ENCODE results near the gene GPR150.

Gene GPR150

DNA sequence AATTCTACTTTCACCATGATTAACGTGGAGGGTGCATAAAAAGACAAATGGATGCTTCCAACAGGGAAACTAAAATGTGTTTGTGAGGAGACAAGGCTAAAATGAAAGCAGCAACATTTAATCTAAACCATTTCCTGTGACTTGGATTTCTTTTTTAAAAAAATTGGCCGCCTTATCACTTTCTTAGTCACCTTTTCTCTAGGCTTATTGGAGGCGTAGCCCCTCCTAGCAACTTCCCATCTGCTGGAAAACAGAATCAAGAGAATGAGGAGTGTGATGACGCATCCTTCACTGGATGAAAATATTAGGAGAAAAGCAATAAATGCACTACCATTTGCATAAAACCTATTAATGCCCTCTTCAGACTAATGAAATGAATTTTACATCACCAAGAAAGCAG is 791 bp upstream of the GPR150 start:
- Histone ChIP-seq H3F3A (ENCODE audit: control insufficient read depth, insufficient read depth) (no peaks in the 10 kb centered on the region), H3K27ac (ENCODE audit: low read depth, low read length) (no peak overlapping the region), H3K9me3 (ENCODE audit: control insufficient read depth, insufficient read depth, low read length) (no peaks in the 10 kb centered on the region), H4K20me1 (ENCODE audit: control insufficient read depth, insufficient read depth, low read depth, low read length) (no peaks in the 10 kb centered on the region), H3K36me3 (ENCODE audit: control insufficient read depth, low read length) (no peaks in the 10 kb centered on the region), H3K4me1 (ENCODE audit: control insufficient read depth, low read length) (peaks cover 25% of the 10 kb centered on the region), H3K27me3 (ENCODE audit: control insufficient read depth, low read length) (peaks cover 28% of the 10 kb centered on the region), H3K4me2 (ENCODE audit: low read length) (no peak overlapping the region), H3K4me3 (ENCODE audit: low read length) (no peak overlapping the region), H3K9me2 (replicated peaks; ENCODE audit: control insufficient read depth, low read length) (no peaks in the 10 kb centered on the region), H3K79me2 (ENCODE audit: control insufficient read depth, low read length) (no peaks in the 10 kb centered on the region)
- TF ChIP-seq EZH2phosphoT487 (IDR thresholded peaks at IDR 0.05; ENCODE audit: borderline replicate concordance, low read length), result no peak
- TF ChIP-seq, protein P1, sequence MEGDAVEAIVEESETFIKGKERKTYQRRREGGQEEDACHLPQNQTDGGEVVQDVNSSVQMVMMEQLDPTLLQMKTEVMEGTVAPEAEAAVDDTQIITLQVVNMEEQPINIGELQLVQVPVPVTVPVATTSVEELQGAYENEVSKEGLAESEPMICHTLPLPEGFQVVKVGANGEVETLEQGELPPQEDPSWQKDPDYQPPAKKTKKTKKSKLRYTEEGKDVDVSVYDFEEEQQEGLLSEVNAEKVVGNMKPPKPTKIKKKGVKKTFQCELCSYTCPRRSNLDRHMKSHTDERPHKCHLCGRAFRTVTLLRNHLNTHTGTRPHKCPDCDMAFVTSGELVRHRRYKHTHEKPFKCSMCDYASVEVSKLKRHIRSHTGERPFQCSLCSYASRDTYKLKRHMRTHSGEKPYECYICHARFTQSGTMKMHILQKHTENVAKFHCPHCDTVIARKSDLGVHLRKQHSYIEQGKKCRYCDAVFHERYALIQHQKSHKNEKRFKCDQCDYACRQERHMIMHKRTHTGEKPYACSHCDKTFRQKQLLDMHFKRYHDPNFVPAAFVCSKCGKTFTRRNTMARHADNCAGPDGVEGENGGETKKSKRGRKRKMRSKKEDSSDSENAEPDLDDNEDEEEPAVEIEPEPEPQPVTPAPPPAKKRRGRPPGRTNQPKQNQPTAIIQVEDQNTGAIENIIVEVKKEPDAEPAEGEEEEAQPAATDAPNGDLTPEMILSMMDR (IDR thresholded peaks at IDR 0.05; ENCODE audit: low read depth, low read length, poor library complexity, severe bottlenecking), result no peak

DNA sequence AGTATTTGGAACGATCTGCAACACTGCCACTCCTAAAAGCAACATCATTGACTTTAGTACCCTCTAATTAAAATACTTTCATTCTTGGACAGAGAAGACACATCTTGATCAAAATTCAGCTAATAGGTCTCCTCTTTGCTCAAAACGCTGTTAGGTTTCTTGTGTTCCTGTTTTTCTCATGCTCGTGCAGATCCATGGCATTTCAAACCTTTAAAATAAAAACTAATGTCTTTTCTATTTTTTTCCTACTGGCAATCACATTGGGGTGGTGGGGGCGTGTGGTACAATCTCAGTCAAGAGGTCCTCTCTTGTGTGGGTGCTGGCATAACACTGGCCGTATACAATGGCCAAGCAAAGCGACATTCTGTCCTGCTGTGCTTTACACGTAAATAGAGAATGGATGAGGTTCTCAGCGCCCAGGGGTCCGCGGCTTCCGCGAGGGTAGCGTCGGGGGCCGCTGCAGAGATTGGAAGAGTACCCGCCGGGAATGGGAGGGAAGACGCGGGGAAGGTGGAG is 315 bp upstream of the GPR150 start:
- H3F3A ChIP-seq (ENCODE audit: control insufficient read depth, insufficient read depth), result no peaks in the 10 kb centered on the region
- peaks cover 28% of the 10 kb centered on the region for H3K27me3 ChIP-seq (ENCODE audit: control insufficient read depth, low read length)
- no peak overlapping the region for H3K27ac ChIP-seq (ENCODE audit: low read depth, low read length)
- H3K4me3 ChIP-seq (ENCODE audit: low read length), result peak overlapping the region; percentile 53
- no peaks in the 10 kb centered on the region for H3K9me2 ChIP-seq (replicated peaks; ENCODE audit: control insufficient read depth, low read length)
- TF ChIP-seq EZH2phosphoT487 (IDR thresholded peaks at IDR 0.05; ENCODE audit: borderline replicate concordance, low read length), result 0 out of 2 replicates have a peak, but pooled peaks have one; percentile 5
- TF ChIP-seq, protein P1 (IDR thresholded peaks at IDR 0.05; ENCODE audit: low read depth, low read length, poor library complexity, severe bottlenecking), result no peak
- H3K79me2 ChIP-seq (ENCODE audit: control insufficient read depth, low read length), result no peaks in the 10 kb centered on the region
- H3K9me3 ChIP-seq (ENCODE audit: control insufficient read depth, insufficient read depth, low read length), result no peaks in the 10 kb centered on the region
- peaks cover 25% of the 10 kb centered on the region for H3K4me1 ChIP-seq (ENCODE audit: control insufficient read depth, low read length)
- peak overlapping the region; percentile 70 for H3K4me2 ChIP-seq (ENCODE audit: low read length)
- no peaks in the 10 kb centered on the region for H4K20me1 ChIP-seq (ENCODE audit: control insufficient read depth, insufficient read depth, low read depth, low read length)
- H3K36me3 ChIP-seq (ENCODE audit: control insufficient read depth, low read length), result no peaks in the 10 kb centered on the region

DNA sequence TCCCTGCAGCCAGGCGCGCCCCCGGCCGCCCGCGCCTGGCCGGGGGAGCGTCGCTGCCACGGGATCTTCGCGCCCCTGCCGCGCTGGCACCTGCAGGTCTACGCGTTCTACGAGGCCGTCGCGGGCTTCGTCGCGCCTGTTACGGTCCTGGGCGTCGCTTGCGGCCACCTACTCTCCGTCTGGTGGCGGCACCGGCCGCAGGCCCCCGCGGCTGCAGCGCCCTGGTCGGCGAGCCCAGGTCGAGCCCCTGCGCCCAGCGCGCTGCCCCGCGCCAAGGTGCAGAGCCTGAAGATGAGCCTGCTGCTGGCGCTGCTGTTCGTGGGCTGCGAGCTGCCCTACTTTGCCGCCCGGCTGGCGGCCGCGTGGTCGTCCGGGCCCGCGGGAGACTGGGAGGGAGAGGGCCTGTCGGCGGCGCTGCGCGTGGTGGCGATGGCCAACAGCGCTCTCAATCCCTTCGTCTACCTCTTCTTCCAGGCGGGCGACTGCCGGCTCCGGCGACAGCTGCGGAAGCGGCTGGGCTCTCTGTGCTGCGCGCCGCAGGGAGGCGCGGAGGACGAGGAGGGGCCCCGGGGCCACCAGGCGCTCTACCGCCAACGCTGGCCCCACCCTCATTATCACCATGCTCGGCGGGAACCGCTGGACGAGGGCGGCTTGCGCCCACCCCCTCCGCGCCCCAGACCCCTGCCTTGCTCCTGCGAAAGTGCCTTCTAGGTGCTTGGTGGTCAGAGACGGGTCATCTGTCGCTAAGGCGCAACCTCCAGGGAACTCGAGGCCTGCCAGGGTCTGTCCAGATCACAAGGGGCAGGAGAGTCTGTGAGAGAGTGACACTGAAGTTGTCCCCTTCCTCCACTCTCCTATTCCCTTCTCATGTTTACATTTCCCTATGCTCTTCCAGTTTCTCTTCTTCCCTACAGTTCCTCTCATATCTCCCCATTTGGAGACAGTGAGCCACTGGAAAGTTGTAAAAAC is 1.3 kb downstream of the GPR150 start:
- H3K4me2 ChIP-seq (ENCODE audit: low read length), result peak overlapping the region; percentile 70
- no peak overlapping the region for H3K27ac ChIP-seq (ENCODE audit: low read depth, low read length)
- H3K36me3 ChIP-seq (ENCODE audit: control insufficient read depth, low read length), result no peaks in the 10 kb centered on the region
- peaks cover 25% of the 10 kb centered on the region for H3K4me1 ChIP-seq (ENCODE audit: control insufficient read depth, low read length)
- no peak for TF ChIP-seq EZH2phosphoT487 (IDR thresholded peaks at IDR 0.05; ENCODE audit: borderline replicate concordance, low read length)
- TF ChIP-seq, protein P1 (IDR thresholded peaks at IDR 0.05; ENCODE audit: low read depth, low read length, poor library complexity, severe bottlenecking), result no peak
- no peaks in the 10 kb centered on the region for H3K9me3 ChIP-seq (ENCODE audit: control insufficient read depth, insufficient read depth, low read length)
- H4K20me1 ChIP-seq (ENCODE audit: control insufficient read depth, insufficient read depth, low read depth, low read length), result no peaks in the 10 kb centered on the region
- H3K27me3 ChIP-seq (ENCODE audit: control insufficient read depth, low read length), result peaks cover 28% of the 10 kb centered on the region
- peak overlapping the region; percentile 53 for H3K4me3 ChIP-seq (ENCODE audit: low read length)
- H3K79me2 ChIP-seq (ENCODE audit: control insufficient read depth, low read length), result no peaks in the 10 kb centered on the region
- no peaks in the 10 kb centered on the region for H3F3A ChIP-seq (ENCODE audit: control insufficient read depth, insufficient read depth)
- H3K9me2 ChIP-seq (replicated peaks; ENCODE audit: control insufficient read depth, low read length), result no peaks in the 10 kb centered on the region

Data from DOHH2 (cell line).